ENCODE data around the gene CHD9. TPM values are rescaled to one million over a fixed set of nuclear protein-coding genes. Genes with fewer than 3 reads are reported as not detected.

Gene CHD9
- polyA plus RNA-seq, 1 donor from 2014 or later: 69.3 TPM

DNA sequence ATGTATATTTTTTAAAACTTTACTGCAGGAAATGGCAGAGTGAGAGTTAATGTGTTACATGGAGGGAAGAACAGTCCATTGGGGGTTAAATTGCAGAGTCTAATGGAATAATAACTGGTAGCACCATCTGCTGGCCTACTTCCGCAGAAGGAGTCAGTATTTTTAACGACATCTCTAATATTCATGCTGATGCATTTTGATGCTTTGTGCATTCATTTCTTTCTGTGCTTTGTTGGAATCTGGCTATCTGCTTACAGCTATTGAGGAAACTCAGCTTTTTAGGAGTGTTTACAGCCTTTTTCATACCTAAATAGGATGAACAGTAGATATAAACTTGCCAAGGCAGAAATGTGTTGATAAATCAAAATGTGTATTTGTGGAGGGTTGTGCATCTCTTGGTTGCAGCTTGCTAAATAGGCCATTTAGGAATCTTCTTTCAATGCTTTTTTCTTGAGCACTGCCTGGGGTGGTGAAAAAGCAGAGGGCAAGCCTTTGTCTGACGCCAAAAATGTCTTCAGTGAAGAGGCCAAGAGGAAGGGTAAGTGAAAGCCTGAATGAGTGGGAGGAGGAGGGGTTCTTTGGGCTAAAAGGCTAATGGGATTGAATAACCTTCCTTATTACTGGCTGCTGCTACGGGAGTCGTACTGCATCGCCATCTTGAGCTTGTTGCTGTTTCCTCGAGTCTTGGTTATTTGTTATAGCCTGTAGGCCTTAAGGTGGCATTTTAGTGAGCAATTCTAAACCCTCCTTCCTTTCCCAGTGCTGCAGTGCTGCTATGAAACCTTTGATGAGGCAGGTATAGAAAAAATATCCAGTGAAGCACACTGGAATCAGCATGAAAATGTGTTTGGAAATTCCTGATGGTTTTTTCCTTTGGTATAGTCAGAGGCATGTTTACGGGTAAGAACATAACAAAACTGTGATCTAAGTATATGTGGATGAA, 153.3 kb downstream of the CHD9 start (continued):
- TF ChIP-seq RAD21 (conservative IDR thresholded peaks at IDR 0.05): peak; percentile 79

DNA sequence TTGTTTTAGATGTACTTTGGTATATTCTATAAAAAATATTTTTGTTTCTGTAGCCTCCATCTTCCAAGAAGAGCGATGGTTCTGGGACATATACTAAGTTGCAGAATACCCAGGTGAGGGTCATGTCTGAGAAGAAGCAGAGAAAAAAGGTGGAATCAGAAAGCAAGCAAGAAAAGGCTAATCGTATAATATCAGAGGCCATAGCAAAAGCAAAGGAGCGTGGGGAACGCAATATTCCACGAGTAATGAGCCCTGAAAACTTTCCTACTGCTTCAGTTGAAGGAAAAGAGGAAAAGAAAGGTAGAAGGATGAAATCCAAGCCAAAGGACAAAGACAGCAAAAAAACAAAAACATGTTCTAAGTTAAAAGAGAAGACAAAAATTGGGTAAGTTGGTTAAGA, 154.6 kb downstream of the CHD9 start:
- peak overlapping the region; percentile 59 for H3K4me2 ChIP-seq (ENCODE audit: low read length)
- peak overlapping the region; percentile 71 for H3K4me3 ChIP-seq (ENCODE audit: low read length)
- peak overlapping the region; percentile 98 for H3K27ac ChIP-seq (ENCODE audit: low read length)
- no peaks in the 10 kb centered on the region for H3K27me3 ChIP-seq (ENCODE audit: insufficient read depth, low read depth, low read length)
- H3K79me2 ChIP-seq (replicated peaks; ENCODE audit: insufficient read depth, low read length): peaks cover 60% of the 10 kb centered on the region
- H3K9ac ChIP-seq (ENCODE audit: low read length): peak overlapping the region; percentile 93
- peaks cover 5% of the 10 kb centered on the region for H3F3A ChIP-seq (ENCODE audit: insufficient read depth, low read length, poor library complexity, severe bottlenecking)
- no peak overlapping the region for H2AFZ ChIP-seq (ENCODE audit: low read depth, low read length)
- H3K9me2 ChIP-seq (ENCODE audit: insufficient read depth, low read length): no peaks in the 10 kb centered on the region
- H3K36me3 ChIP-seq (ENCODE audit: insufficient read depth, low read length): no peaks in the 10 kb centered on the region
- no peak for TF ChIP-seq SMC3 (conservative IDR thresholded peaks at IDR 0.05; ENCODE audit: poor library complexity)
- TF ChIP-seq RAD21 (conservative IDR thresholded peaks at IDR 0.05): no peak
- TF ChIP-seq TAF1 (IDR thresholded peaks at IDR 0.05; ENCODE audit: low read depth): no peak
- no peak for TF ChIP-seq POLR2AphosphoS5 (IDR thresholded peaks at IDR 0.05)
- no peak for TF ChIP-seq EZH2 (IDR thresholded peaks at IDR 0.05; ENCODE audit: borderline replicate concordance, insufficient read depth, low read length, poor library complexity, severe bottlenecking)
- TF ChIP-seq, protein P1, sequence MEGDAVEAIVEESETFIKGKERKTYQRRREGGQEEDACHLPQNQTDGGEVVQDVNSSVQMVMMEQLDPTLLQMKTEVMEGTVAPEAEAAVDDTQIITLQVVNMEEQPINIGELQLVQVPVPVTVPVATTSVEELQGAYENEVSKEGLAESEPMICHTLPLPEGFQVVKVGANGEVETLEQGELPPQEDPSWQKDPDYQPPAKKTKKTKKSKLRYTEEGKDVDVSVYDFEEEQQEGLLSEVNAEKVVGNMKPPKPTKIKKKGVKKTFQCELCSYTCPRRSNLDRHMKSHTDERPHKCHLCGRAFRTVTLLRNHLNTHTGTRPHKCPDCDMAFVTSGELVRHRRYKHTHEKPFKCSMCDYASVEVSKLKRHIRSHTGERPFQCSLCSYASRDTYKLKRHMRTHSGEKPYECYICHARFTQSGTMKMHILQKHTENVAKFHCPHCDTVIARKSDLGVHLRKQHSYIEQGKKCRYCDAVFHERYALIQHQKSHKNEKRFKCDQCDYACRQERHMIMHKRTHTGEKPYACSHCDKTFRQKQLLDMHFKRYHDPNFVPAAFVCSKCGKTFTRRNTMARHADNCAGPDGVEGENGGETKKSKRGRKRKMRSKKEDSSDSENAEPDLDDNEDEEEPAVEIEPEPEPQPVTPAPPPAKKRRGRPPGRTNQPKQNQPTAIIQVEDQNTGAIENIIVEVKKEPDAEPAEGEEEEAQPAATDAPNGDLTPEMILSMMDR (IDR thresholded peaks at IDR 0.05; ENCODE audit: poor library complexity, severe bottlenecking): no peak
- no peak for TF ChIP-seq MXI1 (conservative IDR thresholded peaks at IDR 0.05; ENCODE audit: poor library complexity, severe bottlenecking)
- no peak for TF ChIP-seq EP300 (conservative IDR thresholded peaks at IDR 0.05; ENCODE audit: poor library complexity, severe bottlenecking)
- TF ChIP-seq, protein P2, sequence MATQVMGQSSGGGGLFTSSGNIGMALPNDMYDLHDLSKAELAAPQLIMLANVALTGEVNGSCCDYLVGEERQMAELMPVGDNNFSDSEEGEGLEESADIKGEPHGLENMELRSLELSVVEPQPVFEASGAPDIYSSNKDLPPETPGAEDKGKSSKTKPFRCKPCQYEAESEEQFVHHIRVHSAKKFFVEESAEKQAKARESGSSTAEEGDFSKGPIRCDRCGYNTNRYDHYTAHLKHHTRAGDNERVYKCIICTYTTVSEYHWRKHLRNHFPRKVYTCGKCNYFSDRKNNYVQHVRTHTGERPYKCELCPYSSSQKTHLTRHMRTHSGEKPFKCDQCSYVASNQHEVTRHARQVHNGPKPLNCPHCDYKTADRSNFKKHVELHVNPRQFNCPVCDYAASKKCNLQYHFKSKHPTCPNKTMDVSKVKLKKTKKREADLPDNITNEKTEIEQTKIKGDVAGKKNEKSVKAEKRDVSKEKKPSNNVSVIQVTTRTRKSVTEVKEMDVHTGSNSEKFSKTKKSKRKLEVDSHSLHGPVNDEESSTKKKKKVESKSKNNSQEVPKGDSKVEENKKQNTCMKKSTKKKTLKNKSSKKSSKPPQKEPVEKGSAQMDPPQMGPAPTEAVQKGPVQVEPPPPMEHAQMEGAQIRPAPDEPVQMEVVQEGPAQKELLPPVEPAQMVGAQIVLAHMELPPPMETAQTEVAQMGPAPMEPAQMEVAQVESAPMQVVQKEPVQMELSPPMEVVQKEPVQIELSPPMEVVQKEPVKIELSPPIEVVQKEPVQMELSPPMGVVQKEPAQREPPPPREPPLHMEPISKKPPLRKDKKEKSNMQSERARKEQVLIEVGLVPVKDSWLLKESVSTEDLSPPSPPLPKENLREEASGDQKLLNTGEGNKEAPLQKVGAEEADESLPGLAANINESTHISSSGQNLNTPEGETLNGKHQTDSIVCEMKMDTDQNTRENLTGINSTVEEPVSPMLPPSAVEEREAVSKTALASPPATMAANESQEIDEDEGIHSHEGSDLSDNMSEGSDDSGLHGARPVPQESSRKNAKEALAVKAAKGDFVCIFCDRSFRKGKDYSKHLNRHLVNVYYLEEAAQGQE (IDR thresholded peaks at IDR 0.05; ENCODE audit: borderline replicate concordance): no peak
- no peaks in the 10 kb centered on the region for H4K20me1 ChIP-seq (ENCODE audit: insufficient read depth)
- no peaks in the 10 kb centered on the region for H3K9me3 ChIP-seq (ENCODE audit: low read length)

DNA sequence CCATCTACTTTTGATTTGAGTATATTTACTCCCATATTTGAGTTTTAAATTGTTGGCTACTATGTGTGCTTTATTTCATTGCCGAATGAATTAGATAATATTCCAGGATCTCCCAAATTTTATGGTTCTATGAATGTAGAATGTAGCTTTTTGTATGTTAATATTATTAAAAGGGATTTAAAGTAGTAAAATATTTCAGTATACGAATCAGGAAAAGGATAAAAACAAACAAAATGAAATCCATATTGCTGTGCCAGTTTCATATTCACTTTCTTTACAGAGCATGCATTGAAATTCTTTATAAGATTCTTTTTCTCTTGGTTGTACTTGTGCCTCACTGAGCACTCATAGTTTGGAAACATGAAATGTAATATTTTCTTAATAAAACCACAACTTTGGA, 155.1 kb downstream of the CHD9 start:
- no peak overlapping the region for H2AFZ ChIP-seq (ENCODE audit: low read depth, low read length)
- H3F3A ChIP-seq (ENCODE audit: insufficient read depth, low read length, poor library complexity, severe bottlenecking): peaks cover 5% of the 10 kb centered on the region
- TF ChIP-seq SMC3 (conservative IDR thresholded peaks at IDR 0.05; ENCODE audit: poor library complexity): no peak
- no peak for TF ChIP-seq POLR2AphosphoS5 (IDR thresholded peaks at IDR 0.05)
- TF ChIP-seq EZH2 (IDR thresholded peaks at IDR 0.05; ENCODE audit: borderline replicate concordance, insufficient read depth, low read length, poor library complexity, severe bottlenecking): no peak
- TF ChIP-seq MXI1 (conservative IDR thresholded peaks at IDR 0.05; ENCODE audit: poor library complexity, severe bottlenecking): no peak
- TF ChIP-seq TAF1 (IDR thresholded peaks at IDR 0.05; ENCODE audit: low read depth): no peak
- no peak for TF ChIP-seq RAD21 (conservative IDR thresholded peaks at IDR 0.05)
- TF ChIP-seq, protein P1 (IDR thresholded peaks at IDR 0.05; ENCODE audit: poor library complexity, severe bottlenecking): no peak
- TF ChIP-seq EP300 (conservative IDR thresholded peaks at IDR 0.05; ENCODE audit: poor library complexity, severe bottlenecking): no peak
- TF ChIP-seq, protein P2 (IDR thresholded peaks at IDR 0.05; ENCODE audit: borderline replicate concordance): no peak
- peak overlapping the region; percentile 93 for H3K9ac ChIP-seq (ENCODE audit: low read length)
- H3K27me3 ChIP-seq (ENCODE audit: insufficient read depth, low read depth, low read length): no peaks in the 10 kb centered on the region
- H4K20me1 ChIP-seq (ENCODE audit: insufficient read depth): no peaks in the 10 kb centered on the region
- H3K9me2 ChIP-seq (ENCODE audit: insufficient read depth, low read length): no peaks in the 10 kb centered on the region
- peak overlapping the region; percentile 59 for H3K4me2 ChIP-seq (ENCODE audit: low read length)
- no peaks in the 10 kb centered on the region for H3K36me3 ChIP-seq (ENCODE audit: insufficient read depth, low read length)
- H3K27ac ChIP-seq (ENCODE audit: low read length): no peak overlapping the region
- peaks cover 64% of the 10 kb centered on the region for H3K79me2 ChIP-seq (replicated peaks; ENCODE audit: insufficient read depth, low read length)
- H3K9me3 ChIP-seq (ENCODE audit: low read length): no peaks in the 10 kb centered on the region
- peak overlapping the region; percentile 71 for H3K4me3 ChIP-seq (ENCODE audit: low read length)

All from neural cell (in vitro differentiated cells).